ENCODE measurements around the gene MYH15. TPM values are rescaled to one million over a fixed set of nuclear protein-coding genes. Genes with fewer than 3 reads are reported as not detected.
A peak's percentile ranks its signal among the peaks of the same experiment; 100 is the strongest.

The MYH15 gene
- total and polyA plus RNA-seq, 5 experiments from 2014 or later: 0.05 to 0.47 TPM; not detected in 3

- no peak overlapping the region for H3K27ac Mint-ChIP-seq
- no peaks in the 10 kb centered on the region for H3K4me1 Mint-ChIP-seq
- ATAC-seq (no peak), DNase-seq (no peak)
- no peaks in the 10 kb centered on the region for H3K9me3 Mint-ChIP-seq
- H3K36me3 Mint-ChIP-seq: peaks cover 0 to 7% (median 0%) of the 10 kb centered on the region in 3 donors
- peaks cover 0 to 8% (median 1%) of the 10 kb centered on the region in 5 donors for H3K27me3 Mint-ChIP-seq
- no peak overlapping the region for H3K4me3 Mint-ChIP-seq
- POLR2A ChIA-PET: no interaction called here
Observed at GRCh38 chr3:108503722-108504121, 6.7 kb downstream of the MYH15 start.

GRCh38 chr3:108501535-108501934 lies 8.9 kb downstream of the MYH15 start:
- ATAC-seq (no peak), DNase-seq (no peak)
- Mint-ChIP-seq H3K4me3 (no peak overlapping the region), H3K27me3 (peaks cover 0 to 8% (median 0%) of the 10 kb centered on the region in 5 donors), H3K27ac (no peak overlapping the region), H3K9me3 (no peaks in the 10 kb centered on the region), H3K36me3 (peaks cover 0 to 7% (median 0%) of the 10 kb centered on the region in 3 donors), H3K4me1 (no peaks in the 10 kb centered on the region)
- POLR2A ChIA-PET: no interaction called here

- Mint-ChIP-seq H3K27me3 (peaks cover 0 to 7% (median 0%) of the 10 kb centered on the region in 5 donors), H3K27ac (no peak overlapping the region)
- no peak for DNase-seq
Observed at GRCh38 chr3:108500728-108501127, 9.7 kb downstream of the MYH15 start.

GRCh38 chr3:108497271-108497670 lies 13.1 kb downstream of the MYH15 start:
- ATAC-seq: no peak

More at GRCh38 chr3:108500728-108501127, 9.7 kb downstream of the MYH15 start:
- Mint-ChIP-seq H3K4me1 (no peaks in the 10 kb centered on the region), H3K9me3 (no peaks in the 10 kb centered on the region), H3K4me3 (no peak overlapping the region), H3K36me3 (peaks cover 0 to 7% (median 0%) of the 10 kb centered on the region in 3 donors)
- no peak for ATAC-seq
- POLR2A ChIA-PET: no interaction called here

GRCh38 chr3:108495717-108496116 lies 14.7 kb downstream of the MYH15 start:
- no peak overlapping the region for H3K27ac Mint-ChIP-seq
- no peak for DNase-seq
- H3K4me1 Mint-ChIP-seq: no peaks in the 10 kb centered on the region
- peaks cover 0 to 7% (median 0%) of the 10 kb centered on the region in 5 donors for H3K27me3 Mint-ChIP-seq
- H3K9me3 Mint-ChIP-seq: no peaks in the 10 kb centered on the region
- no peak overlapping the region for H3K4me3 Mint-ChIP-seq
- no peaks in the 10 kb centered on the region for H3K36me3 Mint-ChIP-seq
- ATAC-seq: no peak
- POLR2A ChIA-PET: no interaction called here

More at GRCh38 chr3:108497271-108497670, 13.1 kb downstream of the MYH15 start:
- POLR2A ChIA-PET: no interaction called here
- H3K4me3 Mint-ChIP-seq: no peak overlapping the region
- no peaks in the 10 kb centered on the region for H3K36me3 Mint-ChIP-seq
- DNase-seq: no peak
- no peaks in the 10 kb centered on the region for H3K27me3 Mint-ChIP-seq
- H3K4me1 Mint-ChIP-seq: no peaks in the 10 kb centered on the region
- H3K9me3 Mint-ChIP-seq: no peaks in the 10 kb centered on the region
- no peak overlapping the region for H3K27ac Mint-ChIP-seq

- H3K4me1 Mint-ChIP-seq: peaks cover 0 to under 1% (median 0%) of the 10 kb centered on the region in 4 donors
- H3K27me3 Mint-ChIP-seq: peaks cover 0 to 7% (median 0%) of the 10 kb centered on the region in 5 donors
- H3K9me3 Mint-ChIP-seq: no peaks in the 10 kb centered on the region
- H3K27ac Mint-ChIP-seq: no peak overlapping the region
- H3K36me3 Mint-ChIP-seq: no peaks in the 10 kb centered on the region
- DNase-seq: no peak
- POLR2A ChIA-PET: no interaction called here
- no peak for ATAC-seq
- H3K4me3 Mint-ChIP-seq: no peak overlapping the region
Observed at GRCh38 chr3:108494906-108495531, 15.4 kb downstream of the MYH15 start.

- peaks cover 0 to 5% (median 3%) of the 10 kb centered on the region in 4 donors for H3K4me1 Mint-ChIP-seq
- ATAC-seq (no peak), DNase-seq (no peak)
- no peaks in the 10 kb centered on the region for H3K9me3 Mint-ChIP-seq
- no peaks in the 10 kb centered on the region for H3K36me3 Mint-ChIP-seq
- no peak overlapping the region for H3K4me3 Mint-ChIP-seq
- no peak overlapping the region for H3K27ac Mint-ChIP-seq
- H3K27me3 Mint-ChIP-seq: peaks cover 0 to 7% (median 2%) of the 10 kb centered on the region in 5 donors
- POLR2A ChIA-PET: no interaction called here
Observed at GRCh38 chr3:108493862-108494261, 16.5 kb downstream of the MYH15 start.

GRCh38 chr3:108491456-108491855 lies 18.9 kb downstream of the MYH15 start:
- ATAC-seq (no peak), DNase-seq (no peak)
- POLR2A ChIA-PET: no interaction called here
- no peak overlapping the region for H3K27ac Mint-ChIP-seq
- H3K9me3 Mint-ChIP-seq: no peaks in the 10 kb centered on the region
- H3K36me3 Mint-ChIP-seq: no peaks in the 10 kb centered on the region
- peaks cover 0 to 7% (median 2%) of the 10 kb centered on the region in 5 donors for H3K27me3 Mint-ChIP-seq
- no peak overlapping the region for H3K4me3 Mint-ChIP-seq
- H3K4me1 Mint-ChIP-seq: peaks cover 0 to 5% (median 3%) of the 10 kb centered on the region in 4 donors

GRCh38 chr3:108489776-108490175 lies 20.6 kb downstream of the MYH15 start:
- Mint-ChIP-seq H3K27me3 (peaks cover 0 to 7% (median 2%) of the 10 kb centered on the region in 5 donors), H3K9me3 (no peaks in the 10 kb centered on the region), H3K4me3 (no peak overlapping the region), H3K27ac (no peak overlapping the region), H3K4me1 (peaks cover 0 to 5% (median 3%) of the 10 kb centered on the region in 4 donors), H3K36me3 (no peaks in the 10 kb centered on the region)
- DNase-seq: peak in 9 of 10 donors; percentile 15 to 69 (median 45)
- peak; percentile 78 to 81 for ATAC-seq
- POLR2A ChIA-PET: no interaction called here

- ATAC-seq: no peak
- no peak for DNase-seq
- POLR2A ChIA-PET: no interaction called here
- peaks cover 0 to 5% (median 3%) of the 10 kb centered on the region in 4 donors for H3K4me1 Mint-ChIP-seq
- H3K27ac Mint-ChIP-seq: no peak overlapping the region
- H3K36me3 Mint-ChIP-seq: no peaks in the 10 kb centered on the region
- H3K27me3 Mint-ChIP-seq: peaks cover 0 to 7% (median 2%) of the 10 kb centered on the region in 5 donors
- no peak overlapping the region for H3K4me3 Mint-ChIP-seq
- H3K9me3 Mint-ChIP-seq: no peaks in the 10 kb centered on the region
Observed at GRCh38 chr3:108488631-108489030, 21.8 kb downstream of the MYH15 start.

- H3K27ac Mint-ChIP-seq: peak overlapping the region in 1 of 10 donors; percentile 2
- DNase-seq (no peak), ATAC-seq (no peak)
- H3K27me3 Mint-ChIP-seq: peaks cover 0 to 7% (median 2%) of the 10 kb centered on the region in 5 donors
- H3K4me3 Mint-ChIP-seq: no peak overlapping the region
- no peaks in the 10 kb centered on the region for H3K36me3 Mint-ChIP-seq
- peaks cover 0 to 5% (median 3%) of the 10 kb centered on the region in 4 donors for H3K4me1 Mint-ChIP-seq
- H3K9me3 Mint-ChIP-seq: no peaks in the 10 kb centered on the region
- POLR2A ChIA-PET: no interaction called here
Observed at GRCh38 chr3:108487439-108487838, 23.0 kb downstream of the MYH15 start.

- H3K4me1 Mint-ChIP-seq: peaks cover 0 to 5% (median 3%) of the 10 kb centered on the region in 4 donors
- no peaks in the 10 kb centered on the region for H3K9me3 Mint-ChIP-seq
- no peaks in the 10 kb centered on the region for H3K36me3 Mint-ChIP-seq
- no peak overlapping the region for H3K27ac Mint-ChIP-seq
- H3K4me3 Mint-ChIP-seq: no peak overlapping the region
- POLR2A ChIA-PET: no interaction called here
- DNase-seq (no peak), ATAC-seq (no peak)
- H3K27me3 Mint-ChIP-seq: peaks cover 0 to 7% (median 2%) of the 10 kb centered on the region in 5 donors
Observed at GRCh38 chr3:108486941-108487340, 23.5 kb downstream of the MYH15 start.

- no peaks in the 10 kb centered on the region for H3K9me3 Mint-ChIP-seq
- H3K27ac Mint-ChIP-seq: no peak overlapping the region
- H3K4me3 Mint-ChIP-seq: no peak overlapping the region
- peaks cover 0 to 2% (median under 1%) of the 10 kb centered on the region in 5 donors for H3K27me3 Mint-ChIP-seq
- POLR2A ChIA-PET: no interaction called here
- H3K4me1 Mint-ChIP-seq: peaks cover 0 to 5% (median 3%) of the 10 kb centered on the region in 4 donors
- DNase-seq: no peak
- ATAC-seq: no peak
- no peaks in the 10 kb centered on the region for H3K36me3 Mint-ChIP-seq
Observed at GRCh38 chr3:108486338-108486737, 24.1 kb downstream of the MYH15 start.

- DNase-seq (no peak), ATAC-seq (no peak)
- Mint-ChIP-seq H3K36me3 (no peaks in the 10 kb centered on the region), H3K9me3 (no peaks in the 10 kb centered on the region), H3K27ac (no peak overlapping the region), H3K4me1 (peaks cover 0 to 5% (median 3%) of the 10 kb centered on the region in 4 donors), H3K27me3 (peaks cover 0 to 2% (median 0%) of the 10 kb centered on the region in 5 donors), H3K4me3 (no peak overlapping the region)
- POLR2A ChIA-PET: no interaction called here
Observed at GRCh38 chr3:108485146-108485545, 25.2 kb downstream of the MYH15 start.
